IPS-NIHi7 (cell line): ENCODE results near the gene STPG2.

Experiments used
- DNase-seq: peaks from one replicate; pipeline ENCODE4 v3.0.0; 2012; ENCODE audit warnings: mixed read lengths; ENCODE audit errors: extremely low spot score

Gene STPG2

GRCh38 chr4:97513917-97514316 lies 629.4 kb downstream of the STPG2 start:
- no peak for DNase-seq
